ENCODE data around the gene RAB37. TPM values are rescaled to one million over a fixed set of nuclear protein-coding genes. Genes with fewer than 3 reads are reported as not detected.
A peak's percentile ranks its signal among the peaks of the same experiment; 100 is the strongest.

Gene RAB37
- total RNA-seq, 1 experiment from 2014 or later = 2.5 TPM

GRCh38 chr17:74746922-74747321, 9.9 kb downstream of the RAB37 start:
- Histone ChIP-seq H3K27me3 (ENCODE audit: insufficient read depth, low read length) (no peaks in the 10 kb centered on the region), H3K56ac (ENCODE audit: insufficient read length, low read depth, low read length) (no peak overlapping the region), H2BK5ac (ENCODE audit: insufficient read length, low read length) (no peak overlapping the region), H3K4me2 (ENCODE audit: insufficient read depth, insufficient read length, low read length) (no peak overlapping the region), H4K20me1 (ENCODE audit: control insufficient read depth, insufficient read depth, insufficient read length) (no peaks in the 10 kb centered on the region), H3K27ac (ENCODE audit: insufficient read length, low read depth, low read length) (no peak overlapping the region), H3K4me1 (ENCODE audit: insufficient read depth, low read length) (peaks cover 15% of the 10 kb centered on the region), H3K23me2 (ENCODE audit: insufficient read length, low read depth, low read length, poor library complexity, severe bottlenecking) (peaks cover 9% of the 10 kb centered on the region), H4K8ac (replicated peaks; ENCODE audit: insufficient read length, low read depth, low read length) (no peak overlapping the region), H3K9me3 (ENCODE audit: control insufficient read depth, low read depth, low read length) (no peaks in the 10 kb centered on the region), H2AK5ac (ENCODE audit: insufficient read length, low read length) (no peak overlapping the region), H2BK20ac (ENCODE audit: low read depth, low read length, poor library complexity, severe bottlenecking) (no peak overlapping the region), H3K9ac (ENCODE audit: extremely low read depth, insufficient read length, low read length) (no peak overlapping the region), H3K79me2 (ENCODE audit: insufficient read depth, low read length) (peaks cover 8% of the 10 kb centered on the region; the same call in 1 of the 2 replicates), H4K5ac (ENCODE audit: insufficient read length, low read depth, low read length) (no peak overlapping the region), H2BK120ac (ENCODE audit: low read depth, low read length, poor library complexity, severe bottlenecking) (no peak overlapping the region), H3K4ac (ENCODE audit: low read depth, low read length) (no peak overlapping the region), H3K14ac (ENCODE audit: insufficient read depth, low read length) (no peak overlapping the region), H3T11ph (ENCODE audit: low read length) (no peak overlapping the region), H3K18ac (ENCODE audit: insufficient read length, low read depth, low read length) (no peak overlapping the region), H3K79me1 (ENCODE audit: insufficient read depth, low read depth, low read length, poor library complexity, severe bottlenecking) (no peaks in the 10 kb centered on the region), H4K91ac (ENCODE audit: insufficient read length, low read depth, low read length) (no peak overlapping the region), H3K23ac (ENCODE audit: insufficient read length, low read depth, low read length) (no peak overlapping the region), H2AFZ (ENCODE audit: low read length) (no peak overlapping the region), H2BK12ac (ENCODE audit: insufficient read length, low read depth, low read length) (no peak overlapping the region), H2BK15ac (ENCODE audit: low read depth, low read length) (no peak overlapping the region)
- Mint-ChIP-seq H3K36me3 (ENCODE audit: insufficient read depth in 1 of 3, low read depth in 3 of 3) (peaks cover 6 to 17% (median 7%) of the 10 kb centered on the region in 3 experiments; a peak in 6 of 7 replicates), H3K9me3 (no peaks in the 10 kb centered on the region), H3K27me3 (ENCODE audit: low read depth) (peaks cover 11% of the 10 kb centered on the region), H3K4me3 (peak overlapping the region in 1 of 2 experiments; percentile 70; a peak in 1 of 5 replicates), H3K27ac (peak overlapping the region in 2 of 3 experiments; percentile 90 to 93; a peak in 3 of 7 replicates), H3K4me1 (peaks cover 51 to 52% of the 10 kb centered on the region in 2 experiments)
- WGBS (ENCODE audit: extremely low coverage, insufficient read length, low lambda C conversion rate) = no CpG with 5 or more reads among the region's 6 CpGs
- no peak for DNase-seq
- TF ChIP-seq, protein P1, sequence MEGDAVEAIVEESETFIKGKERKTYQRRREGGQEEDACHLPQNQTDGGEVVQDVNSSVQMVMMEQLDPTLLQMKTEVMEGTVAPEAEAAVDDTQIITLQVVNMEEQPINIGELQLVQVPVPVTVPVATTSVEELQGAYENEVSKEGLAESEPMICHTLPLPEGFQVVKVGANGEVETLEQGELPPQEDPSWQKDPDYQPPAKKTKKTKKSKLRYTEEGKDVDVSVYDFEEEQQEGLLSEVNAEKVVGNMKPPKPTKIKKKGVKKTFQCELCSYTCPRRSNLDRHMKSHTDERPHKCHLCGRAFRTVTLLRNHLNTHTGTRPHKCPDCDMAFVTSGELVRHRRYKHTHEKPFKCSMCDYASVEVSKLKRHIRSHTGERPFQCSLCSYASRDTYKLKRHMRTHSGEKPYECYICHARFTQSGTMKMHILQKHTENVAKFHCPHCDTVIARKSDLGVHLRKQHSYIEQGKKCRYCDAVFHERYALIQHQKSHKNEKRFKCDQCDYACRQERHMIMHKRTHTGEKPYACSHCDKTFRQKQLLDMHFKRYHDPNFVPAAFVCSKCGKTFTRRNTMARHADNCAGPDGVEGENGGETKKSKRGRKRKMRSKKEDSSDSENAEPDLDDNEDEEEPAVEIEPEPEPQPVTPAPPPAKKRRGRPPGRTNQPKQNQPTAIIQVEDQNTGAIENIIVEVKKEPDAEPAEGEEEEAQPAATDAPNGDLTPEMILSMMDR (conservative IDR thresholded peaks at IDR 0.05) = no peak

Measured in H9 (cell line).